ENCODE data around the gene SND1.

SND1 gene

DNA sequence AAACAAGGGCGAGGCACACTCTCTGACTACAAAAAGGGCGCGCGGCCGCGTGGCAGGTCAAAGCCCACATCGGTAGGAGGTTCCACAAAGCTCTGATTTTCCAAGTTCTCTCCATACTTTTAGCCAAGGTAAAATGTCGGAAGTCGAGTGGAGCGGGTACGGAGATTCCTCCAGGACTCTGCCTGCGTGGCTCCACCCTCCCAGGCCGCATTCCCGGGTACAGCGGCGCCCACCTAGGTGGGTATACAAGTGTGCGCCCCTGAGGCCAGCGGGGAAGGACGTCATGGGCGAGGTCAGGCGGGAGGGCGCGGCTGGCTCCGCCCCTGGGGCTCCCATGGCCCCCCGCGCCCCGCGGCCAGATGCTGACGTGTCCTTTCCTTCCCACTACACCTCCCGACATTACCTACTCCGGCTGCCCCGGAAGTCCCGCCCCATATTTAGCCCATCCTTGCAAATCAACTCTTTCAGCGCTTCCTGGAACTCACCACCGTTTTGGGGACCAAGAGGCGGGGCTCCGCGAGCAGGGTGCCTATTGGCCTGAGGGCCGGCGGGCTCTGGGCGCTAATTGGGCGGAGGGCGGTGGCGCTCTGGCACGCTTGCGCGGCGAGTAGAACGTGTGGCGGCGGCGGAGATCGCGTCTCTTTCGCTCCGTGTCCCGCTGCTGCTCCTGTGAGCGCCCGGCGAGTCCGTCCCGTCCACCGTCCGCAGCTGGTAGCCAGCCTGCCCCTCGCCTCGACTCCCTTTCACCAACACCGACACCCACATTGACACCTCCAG is at the start of gene SND1:
TSS of gene SND1 (plus strand) at position 639 of the 777 bp plus-strand sequence. CDS start 180 bp downstream, outside the sequence.
- no peaks in the 10 kb centered on the region for H3K9me3 Mint-ChIP-seq
- DNase-seq (ENCODE audit: low spot score in 2 of 2) (peak; percentile 92 to 97), ATAC-seq (ENCODE audit: low read depth) (peak; percentile 88)
- no peaks in the 10 kb centered on the region for H3K36me3 Mint-ChIP-seq
- H3K27ac Mint-ChIP-seq, result no peak within 1 kb of the TSS
- peak within 1 kb of the TSS; percentile 99 for H3K4me3 Mint-ChIP-seq
- H3K27me3 Mint-ChIP-seq, result no peaks in the 10 kb centered on the region
- peaks cover 38% of the 10 kb centered on the region for H3K4me1 Mint-ChIP-seq

DNA sequence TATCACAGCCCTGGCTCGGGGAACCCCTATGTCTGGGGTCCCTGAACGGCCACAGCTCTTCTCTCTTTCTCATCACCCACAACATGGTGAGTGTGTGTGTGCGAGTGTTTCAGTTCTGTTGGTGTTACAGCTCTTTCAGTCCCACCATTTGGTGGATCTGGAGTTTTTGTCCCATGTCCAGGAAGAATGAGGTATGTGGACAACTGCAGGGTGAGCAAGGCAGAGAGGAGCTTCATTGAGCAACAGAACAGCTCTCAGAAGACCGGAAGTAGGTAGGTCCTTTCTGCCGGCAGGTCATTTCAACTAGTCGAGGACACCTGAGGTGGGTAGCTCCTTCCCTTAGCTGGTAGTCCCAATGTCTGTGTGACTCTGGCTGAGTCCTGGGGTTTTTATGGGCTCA is 43.5 kb upstream of the SND1 start:
- ATAC-seq (ENCODE audit: low read depth) (no peak), DNase-seq (ENCODE audit: low spot score in 2 of 2) (no peak)
- no peak overlapping the region for H3K4me3 Mint-ChIP-seq
- no peaks in the 10 kb centered on the region for H3K4me1 Mint-ChIP-seq
- no peak overlapping the region for H3K27ac Mint-ChIP-seq
- peaks cover 3% of the 10 kb centered on the region for H3K36me3 Mint-ChIP-seq
- H3K9me3 Mint-ChIP-seq, result peaks cover 8% of the 10 kb centered on the region
- peaks cover 15% of the 10 kb centered on the region for H3K27me3 Mint-ChIP-seq

DNA sequence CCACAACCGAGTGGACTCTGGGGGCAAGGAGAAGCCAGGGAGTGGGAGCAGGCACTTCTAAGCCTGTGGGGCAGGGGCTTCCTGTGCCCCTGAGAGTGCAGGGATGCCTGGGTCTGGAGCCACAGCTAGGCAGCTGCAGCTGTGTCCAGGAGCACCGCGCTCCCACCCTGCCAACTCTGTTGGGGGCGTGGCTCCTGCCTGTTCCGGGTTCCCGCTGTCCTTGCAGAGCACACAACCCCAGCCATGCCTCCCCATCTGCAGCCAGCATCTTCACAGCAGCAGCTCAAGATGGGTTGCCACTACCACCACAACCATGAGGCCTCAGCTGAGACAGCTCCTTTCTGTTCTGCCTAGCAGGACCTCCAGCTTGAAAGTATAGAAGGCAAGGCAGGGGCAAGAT is 42.7 kb upstream of the SND1 start:
- Mint-ChIP-seq H3K27ac (no peak overlapping the region), H3K4me1 (no peaks in the 10 kb centered on the region), H3K36me3 (peaks cover 3% of the 10 kb centered on the region), H3K4me3 (no peak overlapping the region), H3K27me3 (peaks cover 16% of the 10 kb centered on the region), H3K9me3 (peaks cover 8% of the 10 kb centered on the region)
- DNase-seq (ENCODE audit: low spot score in 2 of 2), result no peak
- ATAC-seq (ENCODE audit: low read depth), result no peak

DNA sequence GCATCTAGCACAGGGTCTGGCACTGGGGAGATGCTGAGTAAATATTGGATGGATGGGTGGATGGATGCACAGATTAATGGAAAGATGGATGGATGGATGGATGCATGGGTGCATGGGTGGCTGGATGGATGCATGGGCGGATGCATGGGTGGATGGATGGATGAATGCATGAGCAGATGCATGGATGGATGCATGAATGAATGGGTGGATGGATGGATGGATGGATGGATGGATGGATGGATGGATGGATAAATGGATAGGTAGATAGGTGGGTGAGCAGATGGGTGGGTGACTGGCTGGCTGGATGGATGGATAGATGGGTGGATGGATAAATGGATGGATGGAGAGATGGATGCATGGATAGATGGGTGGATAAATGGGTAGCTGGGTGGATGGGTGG is 39.7 kb upstream of the SND1 start:
- ATAC-seq (ENCODE audit: low read depth) (no peak), DNase-seq (ENCODE audit: low spot score in 2 of 2) (no peak)
- H3K36me3 Mint-ChIP-seq, result peaks cover 3% of the 10 kb centered on the region
- H3K4me3 Mint-ChIP-seq, result no peak overlapping the region
- H3K9me3 Mint-ChIP-seq, result peaks cover 8% of the 10 kb centered on the region
- H3K27me3 Mint-ChIP-seq, result peaks cover 17% of the 10 kb centered on the region
- H3K27ac Mint-ChIP-seq, result no peak overlapping the region
- H3K4me1 Mint-ChIP-seq, result no peaks in the 10 kb centered on the region

DNA sequence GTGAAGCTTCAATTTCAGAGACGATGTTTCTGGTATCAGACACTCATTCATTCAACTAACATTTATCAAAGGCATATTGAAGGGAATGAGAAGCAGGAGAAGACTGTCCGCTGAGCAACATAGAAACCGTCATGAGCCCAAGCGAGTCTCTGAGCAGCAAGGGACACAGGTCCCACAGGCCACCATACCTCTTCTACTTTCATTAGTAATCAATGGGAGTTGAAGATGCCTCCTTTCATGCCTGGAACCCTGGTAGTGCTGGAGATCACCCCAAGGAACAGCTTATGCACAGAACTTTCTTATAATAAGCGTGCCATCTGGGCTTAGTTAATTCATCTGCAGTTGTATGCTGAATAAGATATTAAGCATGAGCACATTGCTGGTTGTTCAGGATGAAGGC is 35.3 kb upstream of the SND1 start:
- Mint-ChIP-seq H3K36me3 (peaks cover 2% of the 10 kb centered on the region), H3K4me1 (peaks cover 3% of the 10 kb centered on the region), H3K27me3 (peaks cover 33% of the 10 kb centered on the region), H3K27ac (no peak overlapping the region), H3K9me3 (peaks cover 6% of the 10 kb centered on the region), H3K4me3 (no peak overlapping the region)
- DNase-seq (ENCODE audit: low spot score in 2 of 2), result no peak
- ATAC-seq (ENCODE audit: low read depth), result no peak

DNA sequence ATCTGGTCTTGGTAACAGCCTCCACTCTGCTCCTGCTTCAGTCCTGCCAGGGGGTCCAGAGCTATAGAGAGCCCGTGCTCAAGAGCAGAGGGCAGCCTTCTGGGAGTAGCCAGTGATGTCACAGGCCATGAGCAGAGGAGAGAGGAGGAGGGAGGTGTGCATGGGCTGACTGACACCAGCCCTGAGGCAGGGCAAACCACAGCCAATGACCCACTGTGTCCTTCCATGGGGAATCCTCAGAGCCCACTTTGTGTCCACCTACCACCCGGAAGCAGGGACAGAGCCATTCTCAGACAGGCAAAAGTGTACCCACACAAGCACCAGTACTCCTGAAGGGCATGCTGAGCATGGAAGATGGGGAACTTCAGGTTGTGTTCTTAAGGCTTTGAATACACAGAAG is 34.0 kb upstream of the SND1 start, which contains the start of gene PAX4:
TSS of gene PAX4 (minus strand) at position 101 of the 400 bp plus-strand sequence. CDS start 2,214 bp downstream, outside the sequence.
- Mint-ChIP-seq H3K27ac (no peak within 1 kb of the TSS), H3K4me1 (peaks cover 3% of the 10 kb centered on the region), H3K27me3 (peaks cover 24% of the 10 kb centered on the region), H3K36me3 (no peaks in the 10 kb centered on the region), H3K9me3 (no peaks in the 10 kb centered on the region), H3K4me3 (no peak within 1 kb of the TSS)
- DNase-seq (ENCODE audit: low spot score in 2 of 2) (no peak), ATAC-seq (ENCODE audit: low read depth) (no peak)

DNA sequence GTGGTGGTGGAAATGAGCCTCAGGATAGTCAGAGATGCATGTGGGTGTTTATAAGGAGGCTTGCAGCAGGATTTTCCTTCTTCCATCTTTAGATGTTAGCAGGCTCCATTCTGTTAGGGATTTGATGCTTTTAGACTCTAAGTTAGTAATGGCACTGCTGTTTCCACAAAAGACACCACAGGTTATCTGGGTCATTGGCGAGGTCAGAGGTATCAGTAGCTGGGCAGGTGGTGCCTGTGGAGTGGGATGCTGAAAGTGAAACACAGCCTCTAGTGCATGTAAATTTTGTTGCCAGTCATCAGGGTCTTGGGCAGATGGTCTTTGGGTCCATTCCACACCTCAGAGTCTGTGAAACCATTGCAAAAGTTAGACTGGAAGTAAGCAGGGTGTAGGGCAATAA is 33.2 kb upstream of the SND1 start:
- H3K27ac Mint-ChIP-seq, result no peak overlapping the region
- no peak overlapping the region for H3K4me3 Mint-ChIP-seq
- H3K4me1 Mint-ChIP-seq, result peaks cover 3% of the 10 kb centered on the region
- peaks cover 22% of the 10 kb centered on the region for H3K27me3 Mint-ChIP-seq
- DNase-seq (ENCODE audit: low spot score in 2 of 2) (no peak), ATAC-seq (ENCODE audit: low read depth) (no peak)
- H3K9me3 Mint-ChIP-seq, result no peaks in the 10 kb centered on the region
- H3K36me3 Mint-ChIP-seq, result no peaks in the 10 kb centered on the region

DNA sequence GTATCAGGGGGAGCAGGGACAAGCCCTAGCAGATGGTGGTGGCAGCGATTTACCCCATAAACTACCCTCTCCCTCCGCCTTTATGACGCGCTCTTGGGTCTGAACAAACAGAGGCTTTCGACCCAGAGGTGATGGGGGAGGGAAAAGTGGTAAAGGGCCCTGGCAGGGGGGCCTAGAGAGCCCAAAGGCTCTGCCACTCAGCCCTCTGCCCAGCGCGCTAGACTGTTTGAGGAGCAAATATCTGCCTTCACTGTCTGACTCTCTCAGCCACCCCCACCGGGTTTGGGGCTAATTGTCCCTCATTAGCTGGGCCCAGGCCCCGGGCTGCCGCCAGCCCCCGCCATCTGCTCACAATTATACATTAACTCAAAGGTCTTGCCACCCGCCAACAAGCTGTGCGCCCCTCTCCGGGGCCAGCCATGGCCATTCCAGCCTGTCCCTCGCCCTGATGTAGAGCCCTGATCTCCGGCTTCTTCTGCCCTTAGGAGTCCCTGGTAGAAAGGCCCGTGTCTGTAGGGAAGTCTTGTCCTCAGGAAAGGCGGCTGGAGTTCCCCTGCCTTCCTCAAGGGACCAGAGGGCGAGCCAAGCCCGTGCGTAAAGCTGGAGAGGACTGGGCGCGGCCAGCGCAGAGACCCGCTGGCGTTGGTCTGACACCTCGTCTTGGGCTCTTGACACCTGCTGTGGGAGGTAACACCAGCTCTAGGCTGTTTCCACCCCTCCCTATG is 32.2 kb upstream of the SND1 start:
- Mint-ChIP-seq H3K27me3 (peaks cover 23% of the 10 kb centered on the region), H3K36me3 (no peaks in the 10 kb centered on the region), H3K4me1 (peaks cover 3% of the 10 kb centered on the region), H3K4me3 (no peak overlapping the region), H3K27ac (no peak overlapping the region), H3K9me3 (no peaks in the 10 kb centered on the region)
- no peak for ATAC-seq (ENCODE audit: low read depth)
- no peak for DNase-seq (ENCODE audit: low spot score in 2 of 2)

DNA sequence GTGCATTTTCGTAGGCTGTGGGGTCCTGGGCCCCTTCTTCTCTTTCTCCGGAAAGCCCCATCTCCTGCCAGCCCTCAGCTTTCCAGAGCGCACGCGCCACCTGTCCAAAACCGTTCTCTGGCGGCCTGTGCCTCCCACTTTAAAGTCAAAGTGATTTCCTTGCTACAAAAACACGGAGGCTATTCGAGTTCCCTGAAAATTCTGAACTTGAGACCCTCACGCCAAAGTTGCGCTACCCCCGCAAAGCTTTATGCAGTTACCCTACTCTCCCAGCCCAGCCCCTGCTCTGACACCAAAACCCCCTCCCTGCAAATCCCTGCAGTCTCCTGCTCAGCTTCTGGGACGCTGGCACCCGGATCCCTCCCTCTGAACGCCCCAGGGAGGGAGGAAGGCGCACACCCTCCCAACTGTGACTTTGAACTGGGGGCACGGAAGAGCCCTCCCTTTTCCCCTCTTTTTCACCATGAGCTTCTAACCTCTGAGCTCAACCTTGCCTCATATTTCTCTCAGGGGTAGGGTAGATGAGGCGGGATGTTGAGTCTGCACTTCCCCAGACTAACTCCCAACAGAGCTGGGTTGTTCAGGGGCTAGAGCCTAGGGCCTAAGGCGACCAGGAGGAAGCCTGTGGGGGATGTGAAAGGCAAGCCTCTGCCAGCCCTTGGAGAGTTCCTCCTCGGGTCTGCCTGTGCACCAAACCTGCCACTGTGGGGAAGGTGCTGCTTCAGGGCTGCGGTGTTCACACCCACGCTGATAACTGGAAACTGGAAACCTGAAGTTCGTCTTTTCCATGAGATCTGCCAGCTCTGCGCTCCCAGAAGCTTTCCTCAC is 31.4 kb upstream of the SND1 start:
- H3K36me3 Mint-ChIP-seq, result no peaks in the 10 kb centered on the region
- peaks cover 3% of the 10 kb centered on the region for H3K4me1 Mint-ChIP-seq
- no peak overlapping the region for H3K27ac Mint-ChIP-seq
- H3K27me3 Mint-ChIP-seq, result peaks cover 23% of the 10 kb centered on the region
- peaks cover 1% of the 10 kb centered on the region for H3K9me3 Mint-ChIP-seq
- DNase-seq (ENCODE audit: low spot score in 2 of 2), result no peak
- no peak for ATAC-seq (ENCODE audit: low read depth)
- no peak overlapping the region for H3K4me3 Mint-ChIP-seq

DNA sequence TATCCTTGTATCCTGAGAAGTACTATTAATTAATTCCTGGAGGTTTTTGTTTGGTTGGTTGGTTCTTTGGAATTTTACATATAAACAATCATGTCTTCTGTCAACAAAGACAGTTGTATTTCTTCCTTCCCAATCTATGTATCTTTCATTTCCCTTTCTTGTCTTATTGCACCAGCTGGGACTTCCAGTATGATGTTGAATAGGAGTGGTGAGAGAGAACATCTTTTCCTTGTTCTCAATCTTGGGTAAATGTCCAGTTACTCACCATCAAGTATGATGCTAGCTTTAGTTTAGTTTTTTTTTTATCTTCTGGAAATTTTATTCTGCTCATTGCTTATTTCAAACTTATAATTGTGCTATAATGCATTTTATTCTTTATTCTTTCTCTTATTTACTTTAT is 26.7 kb upstream of the SND1 start:
- peaks cover 2% of the 10 kb centered on the region for H3K4me1 Mint-ChIP-seq
- H3K9me3 Mint-ChIP-seq, result peaks cover 1% of the 10 kb centered on the region
- H3K36me3 Mint-ChIP-seq, result no peaks in the 10 kb centered on the region
- peaks cover 13% of the 10 kb centered on the region for H3K27me3 Mint-ChIP-seq
- H3K27ac Mint-ChIP-seq, result no peak overlapping the region
- H3K4me3 Mint-ChIP-seq, result no peak overlapping the region
- no peak for DNase-seq (ENCODE audit: low spot score in 2 of 2)
- ATAC-seq (ENCODE audit: low read depth), result no peak

DNA sequence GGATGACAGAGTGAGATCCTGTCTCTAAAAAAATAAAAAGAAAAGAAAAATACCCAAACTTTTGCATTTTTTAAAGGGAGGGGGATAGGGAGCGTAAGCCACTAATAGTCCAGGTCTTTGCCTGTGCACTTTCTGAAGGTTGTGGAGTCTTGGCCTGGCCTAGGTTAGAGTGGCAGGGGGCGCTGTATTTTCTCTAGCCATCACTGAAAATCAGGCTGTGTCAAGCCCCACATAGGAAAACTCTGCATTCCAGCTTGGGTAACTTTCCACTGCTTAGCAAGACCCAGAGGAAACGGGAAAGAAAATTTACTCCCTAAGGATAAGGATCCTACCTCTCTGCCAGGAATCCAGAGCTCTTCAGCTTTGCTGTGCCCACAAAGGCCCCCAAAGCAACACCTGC is 23.5 kb upstream of the SND1 start:
- H3K4me3 Mint-ChIP-seq, result no peak overlapping the region
- H3K4me1 Mint-ChIP-seq, result peaks cover 2% of the 10 kb centered on the region
- no peak overlapping the region for H3K27ac Mint-ChIP-seq
- H3K9me3 Mint-ChIP-seq, result peaks cover 1% of the 10 kb centered on the region
- peaks cover 24% of the 10 kb centered on the region for H3K27me3 Mint-ChIP-seq
- DNase-seq (ENCODE audit: low spot score in 2 of 2) (no peak), ATAC-seq (ENCODE audit: low read depth) (no peak)
- no peaks in the 10 kb centered on the region for H3K36me3 Mint-ChIP-seq

DNA sequence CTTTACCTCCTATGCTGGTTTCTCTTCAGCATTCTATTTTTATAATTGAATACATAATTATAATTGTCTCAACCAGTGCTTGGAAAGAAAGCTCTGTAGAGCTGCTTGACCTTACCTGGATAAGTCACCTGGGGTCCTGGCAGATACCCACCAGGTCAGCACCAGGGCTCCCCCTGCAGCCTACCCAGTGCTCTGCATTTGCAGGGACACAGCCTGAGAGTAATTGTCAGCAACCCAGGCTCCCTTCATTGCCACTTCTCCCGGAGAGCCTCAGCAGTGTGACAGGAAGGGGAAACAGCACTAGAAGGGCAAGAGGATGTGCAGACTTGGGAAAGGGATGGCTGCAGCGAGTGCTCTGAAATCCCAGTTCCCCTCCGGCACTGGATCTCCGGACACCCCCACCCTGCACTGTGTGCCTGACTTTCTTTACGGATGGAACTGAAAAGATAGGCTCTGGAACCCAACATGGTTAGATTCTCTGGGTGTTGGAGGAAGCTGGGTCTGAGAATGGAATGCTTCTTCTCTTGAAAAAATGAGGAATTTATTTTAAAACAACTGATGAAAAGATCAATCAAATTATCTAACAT is 22.6 kb upstream of the SND1 start:
- Mint-ChIP-seq H3K27ac (no peak overlapping the region), H3K4me3 (no peak overlapping the region), H3K4me1 (peaks cover 2% of the 10 kb centered on the region), H3K36me3 (no peaks in the 10 kb centered on the region), H3K27me3 (peaks cover 29% of the 10 kb centered on the region), H3K9me3 (peaks cover 3% of the 10 kb centered on the region)
- ATAC-seq (ENCODE audit: low read depth) (peak; percentile 62), DNase-seq (ENCODE audit: low spot score in 2 of 2) (no peak)

DNA sequence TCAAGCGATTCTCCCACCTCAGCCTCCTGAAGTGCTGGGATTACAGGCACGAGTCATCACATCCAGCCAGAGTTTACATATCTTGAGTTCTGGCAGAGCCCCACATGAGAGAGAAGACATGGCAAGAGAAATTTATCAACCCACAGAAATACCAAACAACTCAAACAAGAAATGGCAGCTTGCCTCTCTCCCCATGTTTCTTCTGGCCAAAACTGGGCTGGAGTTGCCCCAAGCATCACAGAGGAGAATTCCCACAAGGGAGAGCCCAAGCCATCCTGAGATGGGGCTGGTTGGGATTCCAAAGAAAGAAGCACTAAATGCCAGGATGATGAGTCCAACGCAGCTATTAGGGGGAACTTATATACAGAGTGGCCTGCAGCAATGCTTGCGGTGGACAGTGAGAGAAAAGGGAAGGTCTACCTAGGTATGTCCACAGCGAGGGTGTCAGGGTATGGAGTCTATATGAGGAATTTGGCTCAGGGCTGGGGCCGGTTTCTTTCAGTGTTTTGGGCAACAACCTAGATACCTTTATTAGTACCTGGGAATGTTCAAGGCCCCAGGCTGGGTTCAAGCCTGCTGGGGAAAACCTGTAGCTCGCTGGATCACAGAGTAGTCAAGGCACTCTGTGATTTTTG is 19.6 kb upstream of the SND1 start:
- DNase-seq (ENCODE audit: low spot score in 2 of 2) (no peak), ATAC-seq (ENCODE audit: low read depth) (no peak)
- Mint-ChIP-seq H3K9me3 (peaks cover 2% of the 10 kb centered on the region), H3K27ac (no peak overlapping the region), H3K4me3 (no peak overlapping the region), H3K36me3 (no peaks in the 10 kb centered on the region), H3K27me3 (peaks cover 32% of the 10 kb centered on the region), H3K4me1 (peaks cover 2% of the 10 kb centered on the region)

All from memory B cell (primary cell).